Measurements from ENCODE around the gene MDGA2. TPM values are rescaled to one million over a fixed set of nuclear protein-coding genes. Genes with fewer than 3 reads are reported as not detected.

MDGA2 gene
- total RNA-seq, 1 donor from 2014 or later = not detected

- DNase-seq (ENCODE audit: low spot score) (no peak), ATAC-seq (no peak)
- intact Hi-C loops (cut with DNase I) = no loop called here
These were observed 163.6 kb downstream of the MDGA2 start for GRCh38 chr14:47511829-47512228.

GRCh38 chr14:47509957-47510356 is 165.4 kb downstream of the MDGA2 start:
- DNase-seq (ENCODE audit: low spot score) (no peak), ATAC-seq (no peak)
- intact Hi-C loops (cut with DNase I) = no loop called here

GRCh38 chr14:47507861-47508260 is 167.5 kb downstream of the MDGA2 start:
- ATAC-seq (no peak), DNase-seq (ENCODE audit: low spot score) (no peak)
- intact Hi-C loops (cut with DNase I) = no loop called here

DNA sequence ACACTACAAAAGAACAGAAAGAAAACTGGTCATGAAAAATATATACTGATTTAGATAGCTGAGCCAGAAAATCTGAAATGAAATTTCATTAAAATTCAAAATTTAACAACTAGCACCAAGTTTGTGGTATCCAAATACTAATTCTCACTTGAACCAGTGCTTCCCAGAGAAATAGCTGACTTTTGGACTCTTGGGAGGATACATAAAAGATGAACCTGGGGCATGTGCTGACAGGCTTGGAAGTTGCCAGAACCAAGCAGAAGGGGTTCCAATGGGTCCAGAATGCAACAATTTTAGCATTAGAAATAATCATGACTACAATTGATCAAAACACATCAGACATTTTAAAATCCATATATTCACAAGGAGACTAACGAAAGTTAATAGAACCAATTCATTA is 175.0 kb downstream of the MDGA2 start:
- intact Hi-C loops (cut with DNase I) = no loop called here
- no peak for ATAC-seq

DNA sequence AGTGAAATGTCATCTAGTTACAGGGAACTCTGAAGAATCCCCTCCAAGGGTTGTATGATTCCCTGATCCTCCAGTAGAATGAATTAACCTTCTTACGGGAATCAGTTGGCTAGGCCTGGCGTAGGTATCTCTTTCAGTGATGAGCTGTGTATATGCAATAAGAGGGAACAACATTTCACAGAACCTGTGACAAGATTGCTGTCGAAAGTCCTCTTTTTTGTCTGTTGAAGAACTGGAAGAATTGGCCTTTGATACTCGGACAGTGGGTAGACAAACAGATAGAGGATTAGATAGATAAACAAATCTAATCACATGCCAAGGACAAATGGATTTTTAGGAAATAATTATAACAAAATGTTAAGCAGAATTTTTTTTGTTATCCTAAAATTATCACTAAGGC is 184.6 kb downstream of the MDGA2 start:
- DNase-seq (ENCODE audit: low spot score) (no peak), ATAC-seq (no peak)
- intact Hi-C loops (cut with DNase I) = no loop called here

More for the DNA sequence above, 175.0 kb downstream of the MDGA2 start:
- DNase-seq (ENCODE audit: low spot score) = no peak

DNA sequence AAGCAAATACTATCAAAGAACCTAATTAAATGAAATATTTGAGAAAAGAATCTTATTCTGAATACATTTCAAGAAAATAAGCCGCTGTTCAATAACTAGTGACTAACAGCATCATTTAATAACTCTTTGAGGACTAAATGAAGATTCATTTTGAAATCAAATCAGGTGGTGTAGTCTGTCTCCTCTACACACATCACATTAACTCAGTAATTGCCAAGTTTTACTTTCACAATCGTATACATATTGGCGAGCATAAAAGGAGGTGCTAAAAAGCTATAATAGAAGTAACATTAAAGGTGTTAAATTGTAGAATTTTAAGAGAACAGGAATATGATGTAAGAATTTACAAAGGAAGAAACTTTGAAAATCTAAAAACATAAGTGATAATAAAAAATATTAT is 185.1 kb downstream of the MDGA2 start:
- no peak for DNase-seq (ENCODE audit: low spot score)
- ATAC-seq = no peak
- intact Hi-C loops (cut with DNase I) = no loop called here

DNA sequence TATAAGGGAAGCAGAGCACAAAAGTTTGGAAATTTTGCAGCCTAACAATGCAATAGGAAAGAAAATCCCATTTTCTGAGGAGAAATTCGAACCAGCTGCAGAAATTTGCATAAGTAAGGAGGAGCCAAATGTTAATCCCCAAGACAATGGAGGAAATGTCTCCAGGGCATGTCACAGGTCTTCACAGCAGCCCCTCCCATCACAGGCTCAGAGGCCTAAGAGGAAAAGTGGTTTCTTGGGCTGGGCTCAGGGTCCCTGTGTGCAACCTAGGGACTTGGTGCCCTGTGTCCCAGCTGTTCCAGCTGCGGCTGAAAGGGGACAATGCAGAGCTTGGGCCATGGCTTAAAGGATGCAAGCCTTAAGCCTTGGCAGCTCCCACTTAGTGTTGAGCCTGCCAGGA is 190.0 kb downstream of the MDGA2 start:
- no peak for DNase-seq (ENCODE audit: low spot score)
- ATAC-seq = no peak
- intact Hi-C loops (cut with DNase I) = no loop called here

DNA sequence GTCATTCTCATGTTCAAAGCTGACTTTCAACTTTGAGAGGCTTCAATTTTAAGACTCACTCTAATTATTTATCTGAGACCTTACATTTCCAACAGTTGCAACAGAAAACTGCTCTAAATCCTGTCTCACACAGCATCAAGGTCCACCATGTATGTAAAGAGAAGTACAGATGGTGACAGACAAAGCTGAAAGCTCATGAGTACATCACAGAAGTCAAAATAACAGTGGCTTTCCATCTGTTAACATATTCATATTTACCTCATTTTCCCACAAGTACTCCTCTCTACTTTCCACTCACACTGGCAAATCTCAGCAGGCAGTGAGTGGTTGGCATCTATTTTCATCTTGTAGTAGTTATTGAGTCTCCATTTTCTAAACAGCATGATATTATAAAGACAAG is 192.0 kb downstream of the MDGA2 start:
- intact Hi-C loops (cut with DNase I) = no loop called here
- no peak for ATAC-seq

GRCh38 chr14:47471075-47471474 is 204.3 kb downstream of the MDGA2 start:
- ATAC-seq (no peak), DNase-seq (ENCODE audit: low spot score) (no peak)
- intact Hi-C loops (cut with DNase I) = no loop called here

More for the DNA sequence above, 192.0 kb downstream of the MDGA2 start:
- no peak for DNase-seq (ENCODE audit: low spot score)

GRCh38 chr14:47466916-47467315 is 208.5 kb downstream of the MDGA2 start:
- DNase-seq (ENCODE audit: low spot score) = no peak
- intact Hi-C loops (cut with DNase I) = no loop called here
- ATAC-seq = no peak

GRCh38 chr14:47454025-47454424 is 221.4 kb downstream of the MDGA2 start:
- intact Hi-C loops (cut with DNase I) = no loop called here
- DNase-seq (ENCODE audit: low spot score) (no peak), ATAC-seq (no peak)

DNA sequence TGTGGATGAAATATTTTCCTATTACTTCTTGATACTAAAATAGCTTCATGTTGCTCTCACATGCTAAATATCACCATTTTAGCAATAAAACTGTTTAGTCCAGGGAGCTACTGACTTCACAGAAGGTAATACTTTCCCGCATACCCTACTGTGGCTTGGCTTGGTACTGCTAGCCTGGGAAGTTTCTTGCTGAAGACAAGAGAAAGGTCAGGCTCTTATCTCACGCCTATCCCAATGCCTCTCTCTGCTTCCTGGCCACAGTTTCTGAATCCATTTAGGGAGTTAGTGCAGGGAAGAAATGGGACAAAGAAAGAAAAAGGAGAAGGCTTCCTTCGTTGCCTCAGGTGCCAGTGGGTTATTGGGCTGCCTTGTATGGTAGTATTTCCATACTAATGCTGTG is 228.3 kb downstream of the MDGA2 start:
- no peak for ATAC-seq

DNA sequence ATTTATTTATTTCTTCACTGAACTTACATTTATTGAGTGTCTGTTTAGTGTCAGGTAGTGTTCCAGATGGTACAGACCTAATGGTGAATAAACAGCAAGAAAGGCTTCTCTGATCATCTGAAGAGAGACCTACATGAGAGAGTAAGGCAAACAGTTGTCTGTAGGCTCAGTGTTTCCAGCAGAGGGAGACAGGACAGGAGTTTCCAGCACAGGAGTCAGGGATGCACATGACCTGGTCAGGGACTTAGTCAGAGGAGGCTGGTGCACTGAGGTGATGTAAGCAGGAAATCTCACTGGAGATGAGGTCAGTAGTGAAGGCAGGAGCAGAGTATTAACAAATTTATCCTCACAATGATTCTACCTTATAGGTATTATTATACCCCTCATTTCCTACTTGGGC is 233.2 kb downstream of the MDGA2 start:
- DNase-seq (ENCODE audit: low spot score) (no peak), ATAC-seq (no peak)
- intact Hi-C loops (cut with DNase I) = no loop called here

More for the DNA sequence above, 228.3 kb downstream of the MDGA2 start:
- intact Hi-C loops (cut with DNase I) = no loop called here
- no peak for DNase-seq (ENCODE audit: low spot score)

DNA sequence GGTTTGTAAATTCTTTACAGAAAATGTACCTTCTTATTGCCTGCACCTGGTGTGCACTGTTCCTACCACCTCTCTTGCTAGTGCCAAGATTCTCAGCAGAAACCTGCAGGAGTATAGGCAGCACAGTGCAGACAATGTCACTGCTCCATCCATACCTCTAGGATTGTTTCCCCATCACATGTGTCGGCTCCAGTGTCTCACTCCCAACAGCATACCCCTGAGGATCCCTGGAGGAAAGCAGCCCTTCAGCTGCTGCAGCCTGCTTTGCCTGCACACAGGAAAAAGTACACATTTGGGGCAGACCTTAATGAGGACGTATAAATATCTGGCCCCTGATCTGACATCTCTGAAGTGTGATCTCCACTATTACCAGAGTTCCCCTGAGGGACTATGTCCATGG is 235.5 kb downstream of the MDGA2 start:
- DNase-seq (ENCODE audit: low spot score) (no peak), ATAC-seq (no peak)
- intact Hi-C loops (cut with DNase I) = no loop called here

- DNase-seq (ENCODE audit: low spot score) = no peak
- no peak for ATAC-seq
- intact Hi-C loops (cut with DNase I) = no loop called here
These were observed 236.7 kb downstream of the MDGA2 start for GRCh38 chr14:47438650-47439140.

DNA sequence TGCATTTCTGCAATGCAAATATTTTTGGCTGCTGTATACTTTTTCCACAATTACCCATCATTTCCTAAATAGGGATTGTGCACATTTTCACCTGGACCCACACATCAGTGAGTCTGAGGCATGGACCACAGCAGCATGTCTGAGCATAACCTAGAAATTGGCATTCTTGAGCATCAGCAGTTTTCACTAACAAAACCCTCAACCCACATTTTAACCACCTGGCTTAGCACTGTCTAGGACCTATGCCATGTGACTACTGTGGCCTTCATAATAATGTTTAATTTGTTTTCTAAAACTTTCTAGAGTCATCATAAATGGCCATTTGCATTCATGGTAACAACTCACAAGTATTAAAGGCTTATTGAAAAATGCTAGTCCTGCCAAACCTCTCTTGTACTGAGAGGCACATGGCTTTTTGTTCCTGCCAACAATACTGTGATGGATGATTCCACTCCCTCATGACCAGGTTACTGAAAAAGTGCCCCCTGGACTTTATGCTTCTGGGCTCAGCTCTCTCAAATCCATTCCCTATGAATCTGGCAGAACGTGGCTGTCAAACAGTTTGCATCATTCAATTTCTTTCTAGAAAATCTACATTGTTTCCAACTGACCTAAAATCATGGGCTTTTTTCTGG is 240.0 kb downstream of the MDGA2 start:
- no peak for DNase-seq (ENCODE audit: low spot score)
- no peak for ATAC-seq
- intact Hi-C loops (cut with DNase I) = no loop called here

GRCh38 chr14:47427629-47428028 is 247.8 kb downstream of the MDGA2 start:
- intact Hi-C loops (cut with DNase I) = no loop called here
- no peak for DNase-seq (ENCODE audit: low spot score)
- no peak for ATAC-seq

GRCh38 chr14:47425302-47425701 is 250.1 kb downstream of the MDGA2 start:
- ATAC-seq (no peak), DNase-seq (ENCODE audit: low spot score) (no peak)
- intact Hi-C loops (cut with DNase I) = no loop called here

- DNase-seq (ENCODE audit: low spot score) = no peak
- intact Hi-C loops (cut with DNase I) = no loop called here
- no peak for ATAC-seq
These were observed 253.2 kb downstream of the MDGA2 start for GRCh38 chr14:47422191-47422590.

GRCh38 chr14:47411523-47411922 is 263.9 kb downstream of the MDGA2 start:
- intact Hi-C loops (cut with DNase I) = no loop called here
- no peak for ATAC-seq
- no peak for DNase-seq (ENCODE audit: low spot score)

DNA sequence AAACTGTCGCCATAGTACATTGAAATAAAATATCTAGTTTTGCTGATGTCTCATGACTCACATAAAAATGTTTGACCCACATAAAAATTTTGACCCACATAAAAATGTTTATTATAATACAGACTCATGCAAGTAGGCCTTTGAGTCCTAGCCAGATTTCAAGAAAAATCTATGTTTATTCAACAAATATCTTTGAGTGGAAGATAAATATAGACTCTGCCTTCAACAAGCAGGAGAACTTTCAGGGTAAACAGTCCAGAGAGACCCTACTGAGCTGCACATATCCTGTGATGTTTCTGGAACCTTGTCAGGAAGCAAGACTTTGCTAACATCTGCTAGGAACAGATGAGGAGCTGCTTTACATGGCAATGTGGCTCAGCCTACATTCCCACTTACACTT is 283.1 kb downstream of the MDGA2 start:
- DNase-seq (ENCODE audit: low spot score) (no peak), ATAC-seq (no peak)
- intact Hi-C loops (cut with DNase I) = no loop called here

Measured in sciatic nerve (tissue), 2 donors.